IMR-90 (cell line): ENCODE measurements around the gene SRSF12.

Experiments
- CTCF ChIP-seq: conservative IDR thresholded peaks from 2 replicates; pipeline ENCODE4 v1.5.1; 2012; ENCODE audit warnings: mild to moderate bottlenecking, low read depth, low read length, improper control_type of control experiment
- POLR2A ChIP-seq: IDR thresholded peaks from 2 replicates; pipeline ENCODE4 v1.6.1; 2012; ENCODE audit warnings: mild to moderate bottlenecking, low read depth, low read length

- TF ChIP-seq POLR2A, result no peak
- TF ChIP-seq CTCF, result no peak
These were observed 67.2 kb downstream of the SRSF12 start for GRCh38 chr6:89050697-89051096.
